ENCODE data around the gene ZGLP1.
A peak's percentile ranks its signal among the peaks of the same experiment; 100 is the strongest.

GRCh38 chr19:10290357-10290875, 19.2 kb downstream of the ZGLP1 start:
- TF ChIP-seq, protein P1, sequence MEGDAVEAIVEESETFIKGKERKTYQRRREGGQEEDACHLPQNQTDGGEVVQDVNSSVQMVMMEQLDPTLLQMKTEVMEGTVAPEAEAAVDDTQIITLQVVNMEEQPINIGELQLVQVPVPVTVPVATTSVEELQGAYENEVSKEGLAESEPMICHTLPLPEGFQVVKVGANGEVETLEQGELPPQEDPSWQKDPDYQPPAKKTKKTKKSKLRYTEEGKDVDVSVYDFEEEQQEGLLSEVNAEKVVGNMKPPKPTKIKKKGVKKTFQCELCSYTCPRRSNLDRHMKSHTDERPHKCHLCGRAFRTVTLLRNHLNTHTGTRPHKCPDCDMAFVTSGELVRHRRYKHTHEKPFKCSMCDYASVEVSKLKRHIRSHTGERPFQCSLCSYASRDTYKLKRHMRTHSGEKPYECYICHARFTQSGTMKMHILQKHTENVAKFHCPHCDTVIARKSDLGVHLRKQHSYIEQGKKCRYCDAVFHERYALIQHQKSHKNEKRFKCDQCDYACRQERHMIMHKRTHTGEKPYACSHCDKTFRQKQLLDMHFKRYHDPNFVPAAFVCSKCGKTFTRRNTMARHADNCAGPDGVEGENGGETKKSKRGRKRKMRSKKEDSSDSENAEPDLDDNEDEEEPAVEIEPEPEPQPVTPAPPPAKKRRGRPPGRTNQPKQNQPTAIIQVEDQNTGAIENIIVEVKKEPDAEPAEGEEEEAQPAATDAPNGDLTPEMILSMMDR (optimal IDR thresholded peaks at IDR 0.05 in 1 of 3, IDR thresholded peaks at IDR 0.05 in 1 of 3, conservative IDR thresholded peaks at IDR 0.05 in 1 of 3; ENCODE audit: extremely low read depth in 1 of 3, insufficient read depth in 2 of 3, low read length in 3 of 3): no peak
- peak; percentile 61 for TF ChIP-seq EZH2 (IDR thresholded peaks at IDR 0.05; ENCODE audit: low read length)
